ENCODE data around the gene GRIN2C.

DNA sequence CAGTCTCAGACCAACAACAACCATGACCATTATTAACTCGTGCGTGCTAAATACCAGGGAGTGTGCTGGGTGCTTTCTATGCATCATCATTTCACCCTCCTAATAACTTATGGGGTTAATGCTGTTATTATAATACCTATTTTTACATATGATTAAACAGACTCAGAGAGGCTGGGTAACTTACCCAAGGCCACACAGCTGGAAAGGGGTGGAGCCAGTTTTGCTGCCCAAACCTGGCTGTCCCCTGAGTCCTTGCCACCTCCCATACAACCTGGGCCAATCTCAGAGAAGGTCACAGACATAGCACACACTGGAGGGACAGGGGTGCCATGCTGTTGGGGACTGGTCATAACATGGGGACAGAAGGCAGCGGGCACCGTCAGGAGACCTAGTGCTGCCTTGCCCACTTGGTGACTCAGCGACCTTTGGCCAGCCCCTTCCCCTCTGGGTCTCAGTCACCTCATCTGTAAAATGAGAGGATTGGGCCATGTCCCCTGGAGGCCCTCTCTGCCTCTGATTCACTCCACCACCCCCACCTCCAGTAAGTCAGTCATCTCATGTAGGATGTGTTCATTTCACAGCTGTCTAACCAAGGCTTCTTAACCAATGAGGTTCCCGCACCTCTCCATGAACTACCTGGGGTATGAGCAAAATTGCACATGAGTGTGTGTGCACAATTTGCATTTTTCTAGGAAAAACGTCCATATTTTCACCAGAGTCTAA, 45.2 kb upstream of the GRIN2C start:
- TF ChIP-seq, protein P1, sequence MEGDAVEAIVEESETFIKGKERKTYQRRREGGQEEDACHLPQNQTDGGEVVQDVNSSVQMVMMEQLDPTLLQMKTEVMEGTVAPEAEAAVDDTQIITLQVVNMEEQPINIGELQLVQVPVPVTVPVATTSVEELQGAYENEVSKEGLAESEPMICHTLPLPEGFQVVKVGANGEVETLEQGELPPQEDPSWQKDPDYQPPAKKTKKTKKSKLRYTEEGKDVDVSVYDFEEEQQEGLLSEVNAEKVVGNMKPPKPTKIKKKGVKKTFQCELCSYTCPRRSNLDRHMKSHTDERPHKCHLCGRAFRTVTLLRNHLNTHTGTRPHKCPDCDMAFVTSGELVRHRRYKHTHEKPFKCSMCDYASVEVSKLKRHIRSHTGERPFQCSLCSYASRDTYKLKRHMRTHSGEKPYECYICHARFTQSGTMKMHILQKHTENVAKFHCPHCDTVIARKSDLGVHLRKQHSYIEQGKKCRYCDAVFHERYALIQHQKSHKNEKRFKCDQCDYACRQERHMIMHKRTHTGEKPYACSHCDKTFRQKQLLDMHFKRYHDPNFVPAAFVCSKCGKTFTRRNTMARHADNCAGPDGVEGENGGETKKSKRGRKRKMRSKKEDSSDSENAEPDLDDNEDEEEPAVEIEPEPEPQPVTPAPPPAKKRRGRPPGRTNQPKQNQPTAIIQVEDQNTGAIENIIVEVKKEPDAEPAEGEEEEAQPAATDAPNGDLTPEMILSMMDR (IDR thresholded peaks at IDR 0.05; ENCODE audit: low read depth, low read length), result no peak
- TF ChIP-seq EZH2phosphoT487 (IDR thresholded peaks at IDR 0.05; ENCODE audit: low read depth), result no peak

Measured in OCI-LY3 (cell line).